ENCODE measurements around the gene TNRC6C. TPM values are rescaled to one million over a fixed set of nuclear protein-coding genes. Genes with fewer than 3 reads are reported as not detected.
A peak's percentile ranks its signal among the peaks of the same experiment; 100 is the strongest.

The TNRC6C gene
- total and polyA plus RNA-seq, 2 of the 13 experiments (the other 11 are each of a cell fraction or from before 2014, with no cell fraction given), result 0.66 to 4.9 TPM

DNA sequence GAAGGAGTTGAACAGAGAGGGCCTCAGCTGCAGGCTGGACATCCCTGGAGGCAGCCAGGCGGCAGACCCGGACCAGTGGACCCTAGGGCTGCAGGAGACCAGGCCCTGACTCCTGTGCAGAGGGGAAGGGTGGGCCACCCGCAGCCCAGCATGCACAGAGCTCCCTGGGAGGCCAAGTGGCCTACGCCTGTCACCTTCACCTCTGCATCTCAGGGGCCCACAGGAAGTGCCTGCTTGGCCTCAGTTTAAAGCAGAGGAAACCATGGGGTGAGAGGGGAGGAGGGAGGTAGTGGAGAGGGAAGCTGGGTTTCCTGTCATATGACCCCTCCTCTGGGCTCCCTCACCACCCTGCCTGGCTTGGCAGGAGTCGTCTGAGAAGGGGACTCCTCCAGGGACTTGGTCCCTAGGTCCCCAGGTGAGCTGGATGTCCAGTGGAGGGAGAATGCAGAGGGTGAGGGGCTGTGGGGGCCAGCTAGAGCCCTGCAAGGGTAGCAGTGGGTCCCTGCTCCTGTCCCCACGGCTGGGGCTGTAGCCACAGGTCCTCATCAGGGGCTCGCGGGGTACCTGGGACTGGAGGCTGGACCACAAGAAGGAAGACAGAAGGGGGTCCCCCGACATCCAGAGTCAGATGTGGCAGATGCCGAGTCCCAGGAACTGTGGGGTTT lies 172.1 kb downstream of the TNRC6C start, which contains the start of gene TMC8 (continued):
- TF ChIP-seq, protein P1, sequence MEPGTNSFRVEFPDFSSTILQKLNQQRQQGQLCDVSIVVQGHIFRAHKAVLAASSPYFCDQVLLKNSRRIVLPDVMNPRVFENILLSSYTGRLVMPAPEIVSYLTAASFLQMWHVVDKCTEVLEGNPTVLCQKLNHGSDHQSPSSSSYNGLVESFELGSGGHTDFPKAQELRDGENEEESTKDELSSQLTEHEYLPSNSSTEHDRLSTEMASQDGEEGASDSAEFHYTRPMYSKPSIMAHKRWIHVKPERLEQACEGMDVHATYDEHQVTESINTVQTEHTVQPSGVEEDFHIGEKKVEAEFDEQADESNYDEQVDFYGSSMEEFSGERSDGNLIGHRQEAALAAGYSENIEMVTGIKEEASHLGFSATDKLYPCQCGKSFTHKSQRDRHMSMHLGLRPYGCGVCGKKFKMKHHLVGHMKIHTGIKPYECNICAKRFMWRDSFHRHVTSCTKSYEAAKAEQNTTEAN (CRISPR knock-in tag; conservative IDR thresholded peaks at IDR 0.05), result 0 out of 2 replicates have a peak, but pooled peaks have one; percentile 50
- TF ChIP-seq, protein P2, sequence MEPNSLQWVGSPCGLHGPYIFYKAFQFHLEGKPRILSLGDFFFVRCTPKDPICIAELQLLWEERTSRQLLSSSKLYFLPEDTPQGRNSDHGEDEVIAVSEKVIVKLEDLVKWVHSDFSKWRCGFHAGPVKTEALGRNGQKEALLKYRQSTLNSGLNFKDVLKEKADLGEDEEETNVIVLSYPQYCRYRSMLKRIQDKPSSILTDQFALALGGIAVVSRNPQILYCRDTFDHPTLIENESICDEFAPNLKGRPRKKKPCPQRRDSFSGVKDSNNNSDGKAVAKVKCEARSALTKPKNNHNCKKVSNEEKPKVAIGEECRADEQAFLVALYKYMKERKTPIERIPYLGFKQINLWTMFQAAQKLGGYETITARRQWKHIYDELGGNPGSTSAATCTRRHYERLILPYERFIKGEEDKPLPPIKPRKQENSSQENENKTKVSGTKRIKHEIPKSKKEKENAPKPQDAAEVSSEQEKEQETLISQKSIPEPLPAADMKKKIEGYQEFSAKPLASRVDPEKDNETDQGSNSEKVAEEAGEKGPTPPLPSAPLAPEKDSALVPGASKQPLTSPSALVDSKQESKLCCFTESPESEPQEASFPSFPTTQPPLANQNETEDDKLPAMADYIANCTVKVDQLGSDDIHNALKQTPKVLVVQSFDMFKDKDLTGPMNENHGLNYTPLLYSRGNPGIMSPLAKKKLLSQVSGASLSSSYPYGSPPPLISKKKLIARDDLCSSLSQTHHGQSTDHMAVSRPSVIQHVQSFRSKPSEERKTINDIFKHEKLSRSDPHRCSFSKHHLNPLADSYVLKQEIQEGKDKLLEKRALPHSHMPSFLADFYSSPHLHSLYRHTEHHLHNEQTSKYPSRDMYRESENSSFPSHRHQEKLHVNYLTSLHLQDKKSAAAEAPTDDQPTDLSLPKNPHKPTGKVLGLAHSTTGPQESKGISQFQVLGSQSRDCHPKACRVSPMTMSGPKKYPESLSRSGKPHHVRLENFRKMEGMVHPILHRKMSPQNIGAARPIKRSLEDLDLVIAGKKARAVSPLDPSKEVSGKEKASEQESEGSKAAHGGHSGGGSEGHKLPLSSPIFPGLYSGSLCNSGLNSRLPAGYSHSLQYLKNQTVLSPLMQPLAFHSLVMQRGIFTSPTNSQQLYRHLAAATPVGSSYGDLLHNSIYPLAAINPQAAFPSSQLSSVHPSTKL (CRISPR knock-in tag; IDR thresholded peaks at IDR 0.05), result peak; percentile 41; the same call in 1 of the 2 replicates
- no peak for TF ChIP-seq RBM22 (optimal IDR thresholded peaks at IDR 0.05; ENCODE audit: low read length)
- TF ChIP-seq SMAD1 (CRISPR knock-in tag; IDR thresholded peaks at IDR 0.05; ENCODE audit: borderline replicate concordance, low read depth), result no peak
- TF ChIP-seq KLF9 (CRISPR knock-in tag; IDR thresholded peaks at IDR 0.05; ENCODE audit: low read depth), result peak; percentile 23; the same call in 1 of the 2 replicates
- peak; percentile 18 for TF ChIP-seq XRCC5 (optimal IDR thresholded peaks at IDR 0.05; ENCODE audit: low read length)
- peak; percentile 63; the same call in 1 of the 2 replicates for TF ChIP-seq ZSCAN21 (CRISPR knock-in tag; IDR thresholded peaks at IDR 0.05; ENCODE audit: borderline replicate concordance)
- TF ChIP-seq GATAD1 (CRISPR knock-in tag; IDR thresholded peaks at IDR 0.05), result peak; percentile 49; the same call in 1 of the 2 replicates
- TF ChIP-seq, protein P3, sequence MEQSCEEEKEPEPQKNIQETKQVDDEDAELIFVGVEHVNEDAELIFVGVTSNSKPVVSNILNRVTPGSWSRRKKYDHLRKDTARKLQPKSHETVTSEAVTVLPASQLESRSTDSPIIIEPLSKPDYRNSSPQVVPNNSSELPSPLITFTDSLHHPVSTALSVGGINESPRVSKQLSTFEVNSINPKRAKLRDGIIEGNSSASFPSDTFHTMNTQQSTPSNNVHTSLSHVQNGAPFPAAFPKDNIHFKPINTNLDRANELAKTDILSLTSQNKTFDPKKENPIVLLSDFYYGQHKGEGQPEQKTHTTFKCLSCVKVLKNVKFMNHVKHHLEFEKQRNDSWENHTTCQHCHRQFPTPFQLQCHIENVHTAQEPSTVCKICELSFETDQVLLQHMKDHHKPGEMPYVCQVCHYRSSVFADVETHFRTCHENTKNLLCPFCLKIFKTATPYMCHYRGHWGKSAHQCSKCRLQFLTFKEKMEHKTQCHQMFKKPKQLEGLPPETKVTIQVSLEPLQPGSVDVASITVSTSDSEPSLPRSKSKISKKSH (CRISPR knock-in tag; IDR thresholded peaks at IDR 0.05; ENCODE audit: borderline replicate concordance), result peak; percentile 65; the same call in 1 of the 2 replicates
- TF ChIP-seq ZNF775 (CRISPR knock-in tag; IDR thresholded peaks at IDR 0.05; ENCODE audit: borderline replicate concordance), result no peak
- TF ChIP-seq FOXC1 (CRISPR knock-in tag; IDR thresholded peaks at IDR 0.05; ENCODE audit: borderline replicate concordance), result peak; percentile 17; the same call in 1 of the 2 replicates
- TF ChIP-seq, protein P4, sequence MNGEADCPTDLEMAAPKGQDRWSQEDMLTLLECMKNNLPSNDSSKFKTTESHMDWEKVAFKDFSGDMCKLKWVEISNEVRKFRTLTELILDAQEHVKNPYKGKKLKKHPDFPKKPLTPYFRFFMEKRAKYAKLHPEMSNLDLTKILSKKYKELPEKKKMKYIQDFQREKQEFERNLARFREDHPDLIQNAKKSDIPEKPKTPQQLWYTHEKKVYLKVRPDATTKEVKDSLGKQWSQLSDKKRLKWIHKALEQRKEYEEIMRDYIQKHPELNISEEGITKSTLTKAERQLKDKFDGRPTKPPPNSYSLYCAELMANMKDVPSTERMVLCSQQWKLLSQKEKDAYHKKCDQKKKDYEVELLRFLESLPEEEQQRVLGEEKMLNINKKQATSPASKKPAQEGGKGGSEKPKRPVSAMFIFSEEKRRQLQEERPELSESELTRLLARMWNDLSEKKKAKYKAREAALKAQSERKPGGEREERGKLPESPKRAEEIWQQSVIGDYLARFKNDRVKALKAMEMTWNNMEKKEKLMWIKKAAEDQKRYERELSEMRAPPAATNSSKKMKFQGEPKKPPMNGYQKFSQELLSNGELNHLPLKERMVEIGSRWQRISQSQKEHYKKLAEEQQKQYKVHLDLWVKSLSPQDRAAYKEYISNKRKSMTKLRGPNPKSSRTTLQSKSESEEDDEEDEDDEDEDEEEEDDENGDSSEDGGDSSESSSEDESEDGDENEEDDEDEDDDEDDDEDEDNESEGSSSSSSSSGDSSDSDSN (CRISPR knock-in tag; IDR thresholded peaks at IDR 0.05), result peak; percentile 85
- no peak for TF ChIP-seq ZNF20 (CRISPR knock-in tag; IDR thresholded peaks at IDR 0.05)
- peak; percentile 64; the same call in 1 of the 2 replicates for TF ChIP-seq PPARG (CRISPR knock-in tag; conservative IDR thresholded peaks at IDR 0.05)
- TF ChIP-seq MED1 (CRISPR knock-in tag; IDR thresholded peaks at IDR 0.05), result peak; percentile 83
